Panc1 (cell line): ENCODE results near the gene HOXA11.

Experiments used
- POLR2AphosphoS5 ChIP-seq: IDR thresholded peaks from 2 replicates; pipeline ENCODE4 v1.6.1; 2012; ENCODE audit warnings: mild to moderate bottlenecking, low read depth, low read length, moderate library complexity
- SIN3A ChIP-seq: IDR thresholded peaks from 2 replicates; pipeline ENCODE4 v1.6.1; 2012; ENCODE audit warnings: low read depth, mild to moderate bottlenecking, low read length, moderate library complexity, borderline replicate concordance; ENCODE audit not compliant: insufficient read depth
- TF ChIP-seq, protein P1 (sequence below), 2 experiments: IDR thresholded peaks; 2 replicates each; pipeline ENCODE4 v1.6.1; 2011 to 2012; ENCODE audit warnings: low read depth in 2 of 2, control low read depth in 1 of 2, low read length in 1 of 2, mild to moderate bottlenecking in 1 of 2, moderate library complexity in 1 of 2; ENCODE audit not compliant: insufficient read depth in 1 of 2
- TF ChIP-seq, protein P2 (sequence below): fragments of 450-650 bp; IDR thresholded peaks from 2 replicates; pipeline ENCODE4 v1.5.1; 2017; ENCODE audit warnings: mild to moderate bottlenecking

DNA sequence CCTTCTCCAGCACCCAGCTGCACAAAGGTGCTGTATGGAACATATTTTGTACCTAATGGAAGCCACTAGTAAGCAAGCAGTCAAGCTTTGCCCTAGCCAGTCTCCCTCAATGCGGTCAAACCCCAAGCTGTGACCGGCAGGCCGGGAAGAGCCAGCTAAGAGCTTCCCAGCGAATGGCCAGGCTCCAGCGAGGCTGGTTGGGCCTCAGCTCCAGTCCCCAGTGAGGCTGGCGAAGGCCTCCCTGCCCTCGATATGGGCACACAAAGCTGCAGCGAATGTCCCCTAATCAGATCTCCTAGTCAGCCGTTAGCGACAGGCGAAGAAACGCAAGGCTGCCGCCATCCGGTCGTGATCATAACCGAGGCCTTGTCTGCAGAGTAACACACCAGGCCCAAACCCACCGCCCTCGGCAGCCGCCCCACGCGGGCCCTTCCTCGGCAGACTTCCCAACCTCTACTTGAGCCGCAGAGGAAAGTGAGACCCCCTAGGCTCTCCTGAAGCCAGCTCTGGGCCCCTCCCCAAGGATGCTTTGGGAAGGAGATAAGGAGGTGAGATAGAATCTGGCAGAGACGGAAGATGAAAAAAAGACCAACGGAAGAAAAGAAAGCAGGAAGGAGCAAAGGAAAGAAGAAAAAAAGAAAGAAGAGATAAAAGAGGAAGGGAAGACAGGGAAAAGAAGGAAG lies 16.6 kb downstream of the HOXA11 start:
- TF ChIP-seq, protein P1, sequence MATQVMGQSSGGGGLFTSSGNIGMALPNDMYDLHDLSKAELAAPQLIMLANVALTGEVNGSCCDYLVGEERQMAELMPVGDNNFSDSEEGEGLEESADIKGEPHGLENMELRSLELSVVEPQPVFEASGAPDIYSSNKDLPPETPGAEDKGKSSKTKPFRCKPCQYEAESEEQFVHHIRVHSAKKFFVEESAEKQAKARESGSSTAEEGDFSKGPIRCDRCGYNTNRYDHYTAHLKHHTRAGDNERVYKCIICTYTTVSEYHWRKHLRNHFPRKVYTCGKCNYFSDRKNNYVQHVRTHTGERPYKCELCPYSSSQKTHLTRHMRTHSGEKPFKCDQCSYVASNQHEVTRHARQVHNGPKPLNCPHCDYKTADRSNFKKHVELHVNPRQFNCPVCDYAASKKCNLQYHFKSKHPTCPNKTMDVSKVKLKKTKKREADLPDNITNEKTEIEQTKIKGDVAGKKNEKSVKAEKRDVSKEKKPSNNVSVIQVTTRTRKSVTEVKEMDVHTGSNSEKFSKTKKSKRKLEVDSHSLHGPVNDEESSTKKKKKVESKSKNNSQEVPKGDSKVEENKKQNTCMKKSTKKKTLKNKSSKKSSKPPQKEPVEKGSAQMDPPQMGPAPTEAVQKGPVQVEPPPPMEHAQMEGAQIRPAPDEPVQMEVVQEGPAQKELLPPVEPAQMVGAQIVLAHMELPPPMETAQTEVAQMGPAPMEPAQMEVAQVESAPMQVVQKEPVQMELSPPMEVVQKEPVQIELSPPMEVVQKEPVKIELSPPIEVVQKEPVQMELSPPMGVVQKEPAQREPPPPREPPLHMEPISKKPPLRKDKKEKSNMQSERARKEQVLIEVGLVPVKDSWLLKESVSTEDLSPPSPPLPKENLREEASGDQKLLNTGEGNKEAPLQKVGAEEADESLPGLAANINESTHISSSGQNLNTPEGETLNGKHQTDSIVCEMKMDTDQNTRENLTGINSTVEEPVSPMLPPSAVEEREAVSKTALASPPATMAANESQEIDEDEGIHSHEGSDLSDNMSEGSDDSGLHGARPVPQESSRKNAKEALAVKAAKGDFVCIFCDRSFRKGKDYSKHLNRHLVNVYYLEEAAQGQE (IDR thresholded peaks at IDR 0.05; ENCODE audit: insufficient read depth in 1 of 2, low read depth in 2 of 2, low read length in 1 of 2) = no peak
- TF ChIP-seq, protein P2, sequence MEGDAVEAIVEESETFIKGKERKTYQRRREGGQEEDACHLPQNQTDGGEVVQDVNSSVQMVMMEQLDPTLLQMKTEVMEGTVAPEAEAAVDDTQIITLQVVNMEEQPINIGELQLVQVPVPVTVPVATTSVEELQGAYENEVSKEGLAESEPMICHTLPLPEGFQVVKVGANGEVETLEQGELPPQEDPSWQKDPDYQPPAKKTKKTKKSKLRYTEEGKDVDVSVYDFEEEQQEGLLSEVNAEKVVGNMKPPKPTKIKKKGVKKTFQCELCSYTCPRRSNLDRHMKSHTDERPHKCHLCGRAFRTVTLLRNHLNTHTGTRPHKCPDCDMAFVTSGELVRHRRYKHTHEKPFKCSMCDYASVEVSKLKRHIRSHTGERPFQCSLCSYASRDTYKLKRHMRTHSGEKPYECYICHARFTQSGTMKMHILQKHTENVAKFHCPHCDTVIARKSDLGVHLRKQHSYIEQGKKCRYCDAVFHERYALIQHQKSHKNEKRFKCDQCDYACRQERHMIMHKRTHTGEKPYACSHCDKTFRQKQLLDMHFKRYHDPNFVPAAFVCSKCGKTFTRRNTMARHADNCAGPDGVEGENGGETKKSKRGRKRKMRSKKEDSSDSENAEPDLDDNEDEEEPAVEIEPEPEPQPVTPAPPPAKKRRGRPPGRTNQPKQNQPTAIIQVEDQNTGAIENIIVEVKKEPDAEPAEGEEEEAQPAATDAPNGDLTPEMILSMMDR = no peak
- no peak for TF ChIP-seq POLR2AphosphoS5
- TF ChIP-seq SIN3A = no peak
